HepG2 (cell line): Measurements from ENCODE around the gene HTATIP2. TPM values are rescaled to one million over a fixed set of nuclear protein-coding genes. Genes with fewer than 3 reads are reported as not detected.

Experiments used
- ATAC-seq: fragments of 200-7000 bp; cut with Tn5 transposase; 3 replicates; pipeline ENCODE4 v1.9.1; 2020; ENCODE audit warnings: mild to moderate bottlenecking, moderate library complexity
- BruUV-seq: library from RNA; stranded (reverse); fragments of 400-500 nt; replicated peaks from 2 replicates; lab custom pipeline; 2021; lab: Mats Ljungman, UMichigan
- CTCF ChIA-PET: fragments of 300-600 bp; formaldehyde crosslinking; extraction: SDS; loops from one replicate; lab custom pipeline; 2021; ENCODE audit warnings: low total read pairs, inconsistent platforms, low intra/inter-chr PET ratio; lab: Yijun Ruan, JAX
- POLR2A ChIA-PET: fragments of 350-600 bp; sonication (Branson Sonifier 250); formaldehyde crosslinking; loops from one replicate; lab custom pipeline; 2020; ENCODE audit warnings: antibody characterized with exemption, inconsistent platforms; lab: Yijun Ruan, JAX
- DNase-seq: peaks from one replicate; pipeline ENCODE4 v3.0.0-alpha.2; 2015; ENCODE audit warnings: low spot score
- FAIRE-seq: peaks from 3 replicates; lab custom pipeline; 2011; peaks lifted over from hg19 to GRCh38; lab: Jason Lieb, UNC
- H2AFZ ChIP-seq: one replicate; pipeline ENCODE4 v1.6.1; 2011; ENCODE audit warnings: low read length, inconsistent platforms
- H3K27ac ChIP-seq: fragments of 300-600 bp; 3 replicates; pipeline ENCODE4 v1.8.0; 2011; ENCODE audit warnings: mixed run types, mild to moderate bottlenecking, mixed read lengths, low read length, inconsistent platforms; ENCODE audit not compliant: insufficient read depth; ENCODE audit errors: extremely low read length
- H3K27me3 ChIP-seq, 2 experiments: fragments of 200-600 bp in 1 of 2; 2 replicates in 1 of 2; 3 replicates in 1 of 2; pipeline versions ENCODE4 v1.6.0 to v1.8.0; 2011; ENCODE audit warnings: low read length in 2 of 2, mild to moderate bottlenecking in 2 of 2, moderate library complexity in 2 of 2, inconsistent platforms in 1 of 2; ENCODE audit not compliant: insufficient read depth in 2 of 2, control insufficient read depth in 1 of 2
- H3K36me3 ChIP-seq, 2 experiments: fragments of 200-600 bp in 1 of 2; replicated peaks in 1 of 2; 2 replicates in 1 of 2; 3 replicates in 1 of 2; pipeline versions ENCODE4 v1.5.1 to v1.8.0; 2011; ENCODE audit warnings: low read length in 2 of 2, inconsistent platforms in 1 of 2; ENCODE audit not compliant: insufficient read depth in 2 of 2, control insufficient read depth in 1 of 2
- H3K4me1 ChIP-seq: 2 replicates; pipeline ENCODE4 v1.5.1; 2012; ENCODE audit warnings: low read length, inconsistent platforms; ENCODE audit not compliant: insufficient read depth
- H3K4me2 ChIP-seq: 2 replicates; pipeline ENCODE4 v1.6.0; 2011; ENCODE audit warnings: low read depth, low read length, inconsistent platforms
- H3K4me3 ChIP-seq, 3 experiments: fragments of 200-600 bp in 1 of 3; sonication (generic), shearing (Covaris generic) in 1 of 3; replicated peaks in 1 of 3; 2 replicates each; pipeline ENCODE4 v1.5.1; 2011 to 2016; ENCODE audit warnings: low read length in 3 of 3, inconsistent platforms in 2 of 3, low read depth in 2 of 3, mild to moderate bottlenecking in 2 of 3, control low read depth in 1 of 3, mixed read lengths in 1 of 3; ENCODE audit not compliant: insufficient read depth in 1 of 3
- H3K79me2 ChIP-seq: one replicate; pipeline ENCODE4 v1.6.1; 2011; ENCODE audit warnings: low read length, inconsistent platforms; ENCODE audit not compliant: insufficient read depth
- H3K9ac ChIP-seq: 2 replicates; pipeline ENCODE4 v1.6.0; 2011; ENCODE audit warnings: mild to moderate bottlenecking, low read depth, low read length, inconsistent platforms; ENCODE audit not compliant: insufficient read depth
- H3K9me3 ChIP-seq: 2 replicates; pipeline ENCODE4 v1.5.1; 2012; ENCODE audit warnings: mild to moderate bottlenecking, low read length
- H4K20me1 ChIP-seq: 2 replicates; pipeline ENCODE4 v1.6.0; 2011; ENCODE audit warnings: inconsistent platforms, mild to moderate bottlenecking, low read length, moderate library complexity; ENCODE audit not compliant: insufficient read depth
- ATF3 ChIP-seq: sonication (generic); formaldehyde crosslinking; IDR thresholded peaks from 2 replicates; pipeline ENCODE4 v1.4.0; 2020; ENCODE audit warnings: missing genetic modification reagents
- CBX5 ChIP-seq: sonication (generic); formaldehyde crosslinking; IDR thresholded peaks from 2 replicates; pipeline ENCODE4 v1.4.0; 2020; ENCODE audit warnings: missing genetic modification reagents, borderline replicate concordance
- CREM ChIP-seq, 2 experiments: sonication (generic) in 1 of 2; formaldehyde crosslinking in 1 of 2; IDR thresholded peaks; 2 replicates each; pipeline versions ENCODE4 v1.4.0 to v1.6.1; 2016 to 2020; ENCODE audit warnings: antibody characterized with exemption in 1 of 2, mild to moderate bottlenecking in 1 of 2, missing genetic modification reagents in 1 of 2
- DRAP1 ChIP-seq: IDR thresholded peaks from 2 replicates; pipeline ENCODE4 v1.6.1; 2016; ENCODE audit warnings: missing genetic modification reagents, missing compliant biosample characterization
- FOSL1 ChIP-seq: sonication (generic); formaldehyde crosslinking; IDR thresholded peaks from 2 replicates; pipeline ENCODE4 v1.9.0; 2021; ENCODE audit warnings: missing genetic modification reagents, borderline replicate concordance
- FOSL2 ChIP-seq: sonication (generic); formaldehyde crosslinking; IDR thresholded peaks from 2 replicates; pipeline ENCODE4 v1.4.0; 2020; ENCODE audit warnings: missing genetic modification reagents
- HDAC1 ChIP-seq: sonication (generic); formaldehyde crosslinking; IDR thresholded peaks from 2 replicates; pipeline ENCODE4 v1.5.1; 2020; ENCODE audit warnings: mild to moderate bottlenecking, missing genetic modification reagents
- MAFF ChIP-seq: IDR thresholded peaks from 2 replicates; pipeline ENCODE4 v1.6.1; 2011; ENCODE audit warnings: low read depth, low read length, improper control_type of control experiment
- MAFK ChIP-seq, 2 experiments: IDR thresholded peaks in 1 of 2; conservative IDR thresholded peaks in 1 of 2; 2 replicates each; pipeline ENCODE4 v1.6.1; 2011; ENCODE audit warnings: improper control_type of control experiment in 2 of 2, low read length in 2 of 2
- NFE2L2 ChIP-seq: fragments of 150-350 bp; IDR thresholded peaks from 2 replicates; pipeline ENCODE4 v1.6.1; 2014; ENCODE audit warnings: low read length
- NRL ChIP-seq: sonication (generic); formaldehyde crosslinking; IDR thresholded peaks from 2 replicates; pipeline ENCODE4 v1.5.0; 2020; ENCODE audit warnings: missing genetic modification reagents, mild to moderate bottlenecking, moderate library complexity, borderline replicate concordance
- PAWR ChIP-seq: sonication (generic); formaldehyde crosslinking; IDR thresholded peaks from 2 replicates; pipeline ENCODE4 v1.4.0; 2020; ENCODE audit warnings: missing genetic modification reagents, mild to moderate bottlenecking, borderline replicate concordance
- SRSF1 ChIP-seq: fragments of 200-400 bp; formaldehyde crosslinking; optimal IDR thresholded peaks from 2 replicates; pipeline ENCODE3; 2017; ENCODE audit warnings: mild to moderate bottlenecking, low read depth, low read length, moderate library complexity
- ZC3H4 ChIP-seq: sonication (generic); formaldehyde crosslinking; IDR thresholded peaks from 2 replicates; pipeline ENCODE4 v1.4.0; 2020; ENCODE audit warnings: missing genetic modification reagents, borderline replicate concordance
- ZFP36L1 ChIP-seq: sonication (generic); formaldehyde crosslinking; IDR thresholded peaks from 2 replicates; pipeline ENCODE4 v1.8.0; 2022; ENCODE audit warnings: mild to moderate bottlenecking, missing genetic modification reagents, moderate library complexity
- ZFX ChIP-seq: sonication (generic); formaldehyde crosslinking; IDR thresholded peaks from 2 replicates; pipeline ENCODE4 v1.4.0; 2020; ENCODE audit warnings: mild to moderate bottlenecking, low read depth, missing genetic modification reagents, moderate library complexity
- ZNF605 ChIP-seq: sonication (generic); formaldehyde crosslinking; IDR thresholded peaks from 2 replicates; pipeline ENCODE4 v1.8.0; 2022; ENCODE audit warnings: mild to moderate bottlenecking, missing genetic modification reagents
- ZNF841 ChIP-seq: sonication (generic); formaldehyde crosslinking; IDR thresholded peaks from 2 replicates; pipeline ENCODE4 v1.8.1; 2023; ENCODE audit warnings: missing genetic modification reagents, borderline replicate concordance
- ZNF850 ChIP-seq: sonication (generic); formaldehyde crosslinking; conservative IDR thresholded peaks from 2 replicates; pipeline ENCODE4 v1.9.0; 2021; ENCODE audit warnings: mild to moderate bottlenecking, missing genetic modification reagents
- WGBS: methylation state at CpG from one replicate; pipeline ENCODE4 v1.1.6; 2017; ENCODE audit warnings: low lambda C conversion rate; 5-methylcytosine and 5-hydroxymethylcytosine counted together
- in situ Hi-C: cut with HindIII; loops from 2 replicates; pipeline ENCODE4 v1.10.0; 2017; ENCODE audit warnings: low pct_unique_long_range_greater_than_20kb; ENCODE audit not compliant: extremely low pct_ligation_motif_present
- intact Hi-C: fragments of 100-400 bp; cut with micrococcal nuclease; formaldehyde crosslinking; loops from one replicate; pipeline ENCODE4 v1.10.0; 2022; ENCODE audit not compliant: unreplicated experiment
- polyA plus RNA-seq, 8 experiments: library from polyadenylated mRNA; depleted of rRNA in 3 of 8; stranded (reverse) in 7 of 8; unstranded in 1 of 8; fragments of >200 nt; fragmentation: Illumina TruSeq in 4 of 8; extraction: Trizol in 4 of 8; gene quantifications; 2 replicates each; pipeline versions ENCODE4 v1.2.1 to v1.2.3, GENCODE V29; 2011 to 2016; ENCODE audit warnings: low read depth in 4 of 8, missing spikeins in 1 of 8, mixed read lengths in 1 of 8; ENCODE audit not compliant: insufficient read depth in 1 of 8
- total RNA-seq, 5 experiments: library from RNA; depleted of rRNA; stranded (reverse); fragments of >200 nt; fragmentation: Illumina TruSeq; extraction: Trizol; gene quantifications; 2 replicates each; pipeline ENCODE4 v1.2.3, GENCODE V29; 2016; ENCODE audit warnings: low read depth in 1 of 5

Gene HTATIP2
- total and polyA plus RNA-seq, 2 of the 13 experiments (the other 11 are each of a cell fraction or from before 2014, with no cell fraction given), result not detected

GRCh38 chr11:20367313-20367948 lies 3.9 kb downstream of the HTATIP2 start:
- Histone ChIP-seq H4K20me1 (no peaks in the 10 kb centered on the region), H3K79me2 (no peaks in the 10 kb centered on the region), H3K9ac (no peak overlapping the region), H2AFZ (no peak overlapping the region), H3K36me3 (no peaks in the 10 kb centered on the region), H3K4me1 (peaks cover 12% of the 10 kb centered on the region), H3K27ac (no peak overlapping the region), H3K27me3 (no peaks in the 10 kb centered on the region; a peak in 2 of 5 replicates), H3K4me3 (no peak overlapping the region), H3K9me3 (no peaks in the 10 kb centered on the region), H3K4me2 (peak overlapping the region; percentile 22)
- intact Hi-C loops, result no loop called here
- FAIRE-seq, result peak; percentile 34
- WGBS, result 6% methylated on average over 9 of the region's 9 CpGs
- CTCF ChIA-PET, result no interaction called here
- DNase-seq, result peak; percentile 24
- TF ChIP-seq ZFP36L1 (CRISPR knock-in tag), result no peak
- TF ChIP-seq NFE2L2, result peak; percentile 26; the same call in 1 of the 2 replicates
- TF ChIP-seq ZFX (CRISPR knock-in tag), result no peak
- TF ChIP-seq HDAC1 (CRISPR knock-in tag), result no peak
- TF ChIP-seq FOSL2 (CRISPR knock-in tag), result peak; percentile 94
- TF ChIP-seq FOSL1 (CRISPR knock-in tag), result 0 out of 2 replicates have a peak, but pooled peaks have one; percentile 19
- no TSS peak for BruUV-seq
- POLR2A ChIA-PET, result no interaction called here
- in situ Hi-C loops, result no loop called here
- ATAC-seq, result peak; percentile 32; the same call in 1 of the 3 replicates

- Histone ChIP-seq H3K27ac (no peak overlapping the region), H3K4me1 (peaks cover 12% of the 10 kb centered on the region), H4K20me1 (no peaks in the 10 kb centered on the region), H3K79me2 (no peaks in the 10 kb centered on the region), H3K9ac (no peak overlapping the region), H3K4me3 (no peak overlapping the region), H2AFZ (no peak overlapping the region), H3K4me2 (no peak overlapping the region), H3K36me3 (no peaks in the 10 kb centered on the region), H3K27me3 (no peaks in the 10 kb centered on the region; a peak in 2 of 5 replicates), H3K9me3 (no peaks in the 10 kb centered on the region)
- ChIA-PET CTCF (no interaction called here), POLR2A (no interaction called here)
- no peak for FAIRE-seq
- ATAC-seq, result no peak
- TF ChIP-seq MAFF (peak; percentile 59), SRSF1 (no peak), ZNF841 (CRISPR knock-in tag) (no peak), ZNF605 (no peak), CREM (IDR thresholded peaks at IDR 0.05) (no peak), CREM (CRISPR knock-in tag; IDR thresholded peaks at IDR 0.05) (no peak), DRAP1 (CRISPR knock-in tag) (no peak), ATF3 (no peak), NRL (CRISPR knock-in tag) (no peak), ZNF850 (CRISPR knock-in tag) (no peak), CBX5 (CRISPR knock-in tag) (no peak), ZC3H4 (CRISPR knock-in tag) (no peak), MAFK (conservative IDR thresholded peaks at IDR 0.05 in 1 of 2, IDR thresholded peaks at IDR 0.05 in 1 of 2; ENCODE audit: low read length in 2 of 2) (peak; percentile 24 to 53; a peak in 3 of 4 replicates), PAWR (no peak)
- intact Hi-C loops (no loop called here), in situ Hi-C loops (no loop called here)
- no peak for DNase-seq
- no TSS peak for BruUV-seq
These were observed 4.9 kb downstream of the HTATIP2 start for GRCh38 chr11:20368438-20368837.
